ENCODE data around the gene CLDN20.
A peak's percentile ranks its signal among the peaks of the same experiment; 100 is the strongest.
"Not testable (repeated sequence)": the region's sequence is repeated elsewhere in the genome, so short reads cannot be mapped to it uniquely, and the experiment has no call there.

Gene CLDN20

DNA sequence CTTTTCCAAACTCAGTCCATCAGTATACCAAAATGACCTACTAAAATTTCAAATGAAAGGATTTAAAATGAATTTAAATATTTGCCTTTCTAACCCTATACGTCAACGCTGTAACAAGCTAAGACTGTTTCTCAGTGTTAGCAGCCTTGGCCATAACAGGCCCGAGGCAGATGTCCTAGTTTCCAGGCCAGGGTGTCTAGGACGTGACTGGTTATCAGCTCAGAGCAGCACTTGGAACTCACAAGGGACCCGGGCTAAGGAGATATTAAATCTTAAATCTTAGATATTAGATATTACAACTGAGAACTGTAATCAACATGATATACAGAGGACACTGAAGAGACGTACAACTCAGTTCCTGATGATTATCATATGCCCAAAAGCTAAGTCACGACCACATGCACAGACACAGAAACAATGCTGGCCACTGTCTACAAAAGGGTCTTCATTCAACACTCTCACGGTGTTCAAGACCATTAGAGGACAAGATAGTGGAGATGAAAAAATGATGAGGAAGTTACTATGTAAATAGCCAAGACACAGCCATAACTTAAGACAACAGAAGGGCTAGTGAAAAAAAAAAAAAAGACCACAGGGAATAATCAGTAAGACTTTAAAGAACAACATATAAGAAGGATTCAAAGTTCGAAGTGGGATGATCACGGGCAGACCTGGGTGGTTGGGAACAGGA lies at the start of gene CLDN20:
TSS of gene CLDN20 (plus strand) at position 641 of the 691 bp plus-strand sequence. CDS start 11,707 bp downstream, outside the sequence.
- DNase-seq (ENCODE audit: low spot score) (no peak), ATAC-seq (ENCODE audit: low read depth) (no peak)
- Histone ChIP-seq H3K4me3 (ENCODE audit: severe bottlenecking) (no peak within 1 kb of the TSS), H3K27me3 (ENCODE audit: insufficient read depth, poor library complexity, severe bottlenecking) (no peaks in the 10 kb centered on the region), H3K27ac (ENCODE audit: poor library complexity, severe bottlenecking) (no peak within 1 kb of the TSS), H3K4me1 (ENCODE audit: insufficient read depth, poor library complexity, severe bottlenecking) (peaks cover 7% of the 10 kb centered on the region), H3K36me3 (ENCODE audit: low read depth) (peaks cover 37% of the 10 kb centered on the region), H3K9me3 (ENCODE audit: severe bottlenecking) (no peaks in the 10 kb centered on the region)
- TF ChIP-seq, protein P1, sequence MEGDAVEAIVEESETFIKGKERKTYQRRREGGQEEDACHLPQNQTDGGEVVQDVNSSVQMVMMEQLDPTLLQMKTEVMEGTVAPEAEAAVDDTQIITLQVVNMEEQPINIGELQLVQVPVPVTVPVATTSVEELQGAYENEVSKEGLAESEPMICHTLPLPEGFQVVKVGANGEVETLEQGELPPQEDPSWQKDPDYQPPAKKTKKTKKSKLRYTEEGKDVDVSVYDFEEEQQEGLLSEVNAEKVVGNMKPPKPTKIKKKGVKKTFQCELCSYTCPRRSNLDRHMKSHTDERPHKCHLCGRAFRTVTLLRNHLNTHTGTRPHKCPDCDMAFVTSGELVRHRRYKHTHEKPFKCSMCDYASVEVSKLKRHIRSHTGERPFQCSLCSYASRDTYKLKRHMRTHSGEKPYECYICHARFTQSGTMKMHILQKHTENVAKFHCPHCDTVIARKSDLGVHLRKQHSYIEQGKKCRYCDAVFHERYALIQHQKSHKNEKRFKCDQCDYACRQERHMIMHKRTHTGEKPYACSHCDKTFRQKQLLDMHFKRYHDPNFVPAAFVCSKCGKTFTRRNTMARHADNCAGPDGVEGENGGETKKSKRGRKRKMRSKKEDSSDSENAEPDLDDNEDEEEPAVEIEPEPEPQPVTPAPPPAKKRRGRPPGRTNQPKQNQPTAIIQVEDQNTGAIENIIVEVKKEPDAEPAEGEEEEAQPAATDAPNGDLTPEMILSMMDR (IDR thresholded peaks at IDR 0.05; ENCODE audit: poor library complexity, severe bottlenecking), result no peak

DNA sequence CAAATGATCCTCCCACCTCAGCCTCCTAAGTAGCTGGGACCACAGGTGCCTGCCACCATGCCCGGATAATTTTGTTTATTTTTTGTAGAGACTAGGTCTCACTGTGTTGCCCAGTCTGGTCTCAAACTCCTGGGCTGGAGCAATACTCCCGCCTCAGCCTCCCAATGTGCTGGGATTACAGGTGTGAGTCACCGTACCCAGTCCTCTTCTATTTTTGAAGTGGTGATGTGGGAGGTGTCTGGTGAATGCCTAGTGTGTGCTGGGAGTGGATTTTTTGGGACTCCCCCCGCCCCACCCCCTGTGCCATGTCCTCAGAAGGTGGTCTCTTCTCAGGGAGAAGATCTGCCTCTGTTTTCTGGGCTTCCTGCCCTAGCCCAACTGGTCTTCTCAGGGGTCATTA lies 47.9 kb upstream of the CLDN20 start:
- Histone ChIP-seq H3K27me3 (ENCODE audit: insufficient read depth, poor library complexity, severe bottlenecking) (no peaks in the 10 kb centered on the region), H3K4me3 (ENCODE audit: severe bottlenecking) (no peak overlapping the region), H3K9me3 (ENCODE audit: severe bottlenecking) (no peaks in the 10 kb centered on the region), H3K36me3 (ENCODE audit: low read depth) (no peaks in the 10 kb centered on the region), H3K27ac (ENCODE audit: poor library complexity, severe bottlenecking) (no peak overlapping the region), H3K4me1 (ENCODE audit: insufficient read depth, poor library complexity, severe bottlenecking) (no peaks in the 10 kb centered on the region)
- TF ChIP-seq, protein P1 (IDR thresholded peaks at IDR 0.05; ENCODE audit: poor library complexity, severe bottlenecking), result no peak
- DNase-seq (ENCODE audit: low spot score) (no peak), ATAC-seq (ENCODE audit: low read depth) (no peak)

DNA sequence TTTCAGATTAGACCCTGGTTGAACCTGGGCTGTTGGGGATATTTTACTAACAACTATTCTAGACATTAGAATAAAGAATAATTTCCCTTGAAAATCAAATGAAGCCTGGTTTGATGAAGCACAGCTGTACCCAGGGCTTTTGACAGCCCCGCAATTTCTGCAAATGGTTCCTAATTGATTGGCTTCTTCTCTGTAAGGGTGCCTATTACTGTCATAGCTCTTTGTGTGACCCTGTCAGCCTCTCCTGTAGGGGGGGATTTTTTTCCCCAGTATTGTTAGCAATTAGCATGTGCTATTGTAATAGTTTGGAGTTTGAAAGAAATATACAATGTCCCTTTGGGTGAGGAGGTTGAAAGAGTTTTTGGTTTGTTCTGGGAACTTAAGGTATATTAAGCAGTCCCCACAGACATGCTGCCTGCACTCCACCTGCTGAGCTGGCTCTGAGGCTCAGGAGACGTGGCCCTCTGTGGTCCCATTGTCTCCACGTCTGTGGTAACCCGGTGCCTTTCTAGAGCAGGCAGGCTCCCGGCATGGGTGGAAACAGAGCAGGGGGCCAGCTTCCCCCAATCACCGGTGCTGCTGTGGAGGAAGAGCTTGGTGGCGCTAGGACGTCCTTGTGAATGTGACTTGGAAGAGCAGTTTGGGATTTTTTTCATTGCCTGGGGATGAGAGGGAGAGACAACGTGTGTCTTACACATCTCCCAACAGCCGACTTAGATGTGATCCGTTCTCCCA lies 47.3 kb upstream of the CLDN20 start:
- TF ChIP-seq, protein P1 (IDR thresholded peaks at IDR 0.05; ENCODE audit: poor library complexity, severe bottlenecking), result no peak
- no peak overlapping the region for H3K4me3 ChIP-seq (ENCODE audit: severe bottlenecking)
- H3K4me1 ChIP-seq (ENCODE audit: insufficient read depth, poor library complexity, severe bottlenecking), result no peaks in the 10 kb centered on the region
- no peaks in the 10 kb centered on the region for H3K9me3 ChIP-seq (ENCODE audit: severe bottlenecking)
- H3K36me3 ChIP-seq (ENCODE audit: low read depth), result no peaks in the 10 kb centered on the region
- H3K27me3 ChIP-seq (ENCODE audit: insufficient read depth, poor library complexity, severe bottlenecking), result no peaks in the 10 kb centered on the region
- H3K27ac ChIP-seq (ENCODE audit: poor library complexity, severe bottlenecking), result no peak overlapping the region
- peak; percentile 23; the same call in 1 of the 3 replicates for ATAC-seq (ENCODE audit: low read depth)
- DNase-seq (ENCODE audit: low spot score), result no peak

DNA sequence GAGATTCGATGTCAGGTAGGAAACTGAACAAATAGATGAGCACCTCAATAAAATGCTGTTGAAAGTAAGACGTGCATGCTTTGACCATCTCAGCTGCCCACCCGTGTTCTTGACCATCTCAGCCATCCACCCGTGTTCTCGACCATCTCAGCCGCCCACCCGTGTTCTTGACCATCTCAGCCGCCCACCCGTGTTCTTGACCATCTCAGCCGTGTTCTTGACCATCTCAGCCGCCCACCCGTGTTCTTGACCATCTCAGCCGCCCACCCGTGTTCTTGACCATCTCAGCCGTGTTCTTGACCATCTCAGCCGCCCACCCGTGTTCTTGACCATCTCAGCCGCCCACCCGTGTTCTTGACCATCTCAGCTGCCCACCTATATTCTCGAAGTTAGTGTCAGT lies 45.1 kb upstream of the CLDN20 start:
- not testable (repeated sequence) for H3K27me3 ChIP-seq (ENCODE audit: insufficient read depth, poor library complexity, severe bottlenecking); H3K9me3 ChIP-seq (ENCODE audit: severe bottlenecking); H3K27ac ChIP-seq (ENCODE audit: poor library complexity, severe bottlenecking); H3K4me3 ChIP-seq (ENCODE audit: severe bottlenecking); H3K36me3 ChIP-seq (ENCODE audit: low read depth); ATAC-seq (ENCODE audit: low read depth); H3K4me1 ChIP-seq (ENCODE audit: insufficient read depth, poor library complexity, severe bottlenecking); DNase-seq (ENCODE audit: low spot score)

DNA sequence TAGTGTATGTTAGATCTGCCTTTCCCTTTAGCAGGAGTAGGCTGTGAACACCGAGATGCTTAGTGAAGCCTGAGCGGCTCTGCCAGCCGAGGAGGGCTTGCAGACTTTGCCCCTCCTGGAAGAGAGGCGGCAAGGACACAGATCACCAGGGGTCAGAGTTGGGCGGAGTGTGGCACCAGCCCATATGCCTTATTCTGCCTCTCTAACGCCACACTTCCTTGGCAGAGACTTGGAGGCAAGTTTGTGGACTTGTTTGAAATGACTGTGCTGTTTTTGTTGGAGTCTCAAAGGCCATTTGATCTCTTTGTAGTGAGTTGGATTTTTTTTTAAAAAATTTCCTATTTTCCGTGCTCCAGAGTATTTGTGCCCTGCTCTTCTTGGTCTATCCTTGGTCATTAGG lies 44.5 kb upstream of the CLDN20 start:
- TF ChIP-seq, protein P1 (IDR thresholded peaks at IDR 0.05; ENCODE audit: poor library complexity, severe bottlenecking), result no peak
- no peaks in the 10 kb centered on the region for H3K9me3 ChIP-seq (ENCODE audit: severe bottlenecking)
- no peaks in the 10 kb centered on the region for H3K27me3 ChIP-seq (ENCODE audit: insufficient read depth, poor library complexity, severe bottlenecking)
- H3K36me3 ChIP-seq (ENCODE audit: low read depth), result no peaks in the 10 kb centered on the region
- H3K4me1 ChIP-seq (ENCODE audit: insufficient read depth, poor library complexity, severe bottlenecking), result peaks cover 7% of the 10 kb centered on the region
- no peak overlapping the region for H3K4me3 ChIP-seq (ENCODE audit: severe bottlenecking)
- ATAC-seq (ENCODE audit: low read depth), result no peak
- H3K27ac ChIP-seq (ENCODE audit: poor library complexity, severe bottlenecking), result no peak overlapping the region
- DNase-seq (ENCODE audit: low spot score), result no peak
